ENCODE results near the gene GNG4. TPM values are rescaled to one million over a fixed set of nuclear protein-coding genes. Genes with fewer than 3 reads are reported as not detected.

The GNG4 gene
- 0.28 TPM for polyA plus RNA-seq (ENCODE audit: insufficient read length)

- peak; percentile 22 for DNase-seq
These were observed at the start of gene GNG4 for GRCh38 chr1:235649368-235650163. Gene GNG4 (minus strand): TSS chr1:235649784. CDS start chr1:235583838, 65,946 bp downstream.

- DNase-seq, result no peak
These were observed 47.9 kb upstream of the GNG4 start for GRCh38 chr1:235697508-235697907.

- no peak for DNase-seq
These were observed 39.8 kb upstream of the GNG4 start for GRCh38 chr1:235689356-235689755.

GRCh38 chr1:235688096-235688495 is 38.5 kb upstream of the GNG4 start:
- DNase-seq, result no peak

- DNase-seq, result no peak
These were observed 34.1 kb upstream of the GNG4 start for GRCh38 chr1:235683653-235684052.

GRCh38 chr1:235682216-235682615 is 32.6 kb upstream of the GNG4 start:
- DNase-seq, result no peak

DNA sequence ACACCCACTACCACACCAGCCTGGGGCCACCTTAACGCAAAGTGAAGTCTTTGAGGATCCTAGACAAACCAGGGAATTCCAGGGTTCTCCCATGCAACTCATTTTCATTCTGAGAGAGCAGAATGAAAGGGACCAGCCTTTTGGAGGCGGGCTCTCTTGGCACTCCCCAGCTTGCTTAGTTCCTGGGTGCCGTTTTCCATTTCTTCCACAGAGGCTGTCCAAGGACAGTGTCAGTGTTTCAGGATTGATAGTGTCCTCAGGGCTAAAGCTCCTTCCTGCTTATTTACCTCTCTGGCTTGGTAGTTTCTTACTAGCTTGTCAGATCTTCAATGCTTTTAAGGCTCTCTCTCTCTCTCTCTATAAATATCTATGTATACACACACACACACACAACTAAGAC is 30.1 kb upstream of the GNG4 start:
- DNase-seq, result no peak

DNA sequence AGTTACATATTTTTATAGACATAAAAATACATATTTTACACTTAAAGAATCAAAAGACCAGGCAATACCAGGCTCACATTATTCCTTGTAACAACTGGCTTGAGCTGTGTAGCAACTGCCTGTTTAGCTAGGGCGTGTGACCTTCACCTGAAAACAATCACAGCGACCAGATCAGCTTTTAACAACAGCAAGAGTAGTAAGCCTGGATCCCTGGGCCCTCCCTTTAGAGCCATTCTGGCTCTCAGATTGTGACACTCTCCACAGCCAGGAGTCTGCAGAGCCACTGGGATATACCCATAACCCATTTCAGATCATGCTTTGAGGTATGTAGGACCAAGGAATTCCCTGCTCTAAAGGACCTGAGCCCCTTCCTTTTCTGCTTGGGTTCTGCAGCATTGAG is 29.4 kb upstream of the GNG4 start:
- no peak for DNase-seq

- no peak for DNase-seq
These were observed 25.7 kb upstream of the GNG4 start for GRCh38 chr1:235675152-235675890.

DNA sequence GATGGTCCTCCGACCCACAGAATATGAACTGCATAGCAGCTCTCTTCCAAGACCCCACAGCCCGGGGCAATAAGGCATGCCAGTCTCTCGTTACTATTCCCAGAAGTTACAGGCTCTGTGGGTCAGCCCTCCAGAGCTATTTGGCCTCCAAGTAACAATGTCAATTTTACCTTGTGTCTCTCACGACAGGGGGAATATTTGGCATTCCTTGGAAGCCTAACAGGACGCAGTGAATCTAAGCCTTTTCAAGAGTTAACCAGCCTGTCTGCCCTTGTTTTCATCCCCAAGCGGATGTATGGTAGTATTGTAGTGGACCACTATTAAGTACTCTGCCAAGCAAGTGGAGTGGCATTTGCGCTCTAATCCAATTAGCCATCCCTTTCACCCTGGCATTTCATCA is 24.4 kb upstream of the GNG4 start:
- no peak for DNase-seq

- no peak for DNase-seq
These were observed 22.4 kb upstream of the GNG4 start for GRCh38 chr1:235671992-235672391.

- DNase-seq, result no peak
These were observed 20.7 kb upstream of the GNG4 start for GRCh38 chr1:235670157-235670776.

DNA sequence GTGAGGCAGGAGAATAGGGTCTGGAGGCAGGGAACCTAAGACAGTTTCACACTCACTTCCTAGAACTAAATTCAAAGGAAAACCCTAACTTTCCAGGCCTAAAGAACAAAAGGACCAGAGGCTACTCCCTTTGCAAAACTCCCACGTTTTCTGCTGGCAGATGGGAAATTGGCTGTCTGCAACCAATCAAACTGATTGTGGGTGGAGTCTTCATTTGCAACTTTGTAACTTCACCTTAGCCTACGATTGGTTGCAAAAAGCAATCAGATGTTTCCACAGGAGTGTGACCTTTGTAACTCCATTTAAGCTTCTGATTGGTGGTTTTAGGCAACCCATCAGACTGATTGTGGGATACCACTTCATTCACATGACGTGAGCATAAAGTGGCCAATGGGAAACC is 19.7 kb upstream of the GNG4 start:
- DNase-seq, result no peak

GRCh38 chr1:235663628-235664027 is 14.0 kb upstream of the GNG4 start:
- DNase-seq, result no peak

- no peak for DNase-seq
These were observed 12.0 kb upstream of the GNG4 start for GRCh38 chr1:235661568-235661967.

GRCh38 chr1:235659186-235659771 is 9.7 kb upstream of the GNG4 start:
- DNase-seq, result no peak

DNA sequence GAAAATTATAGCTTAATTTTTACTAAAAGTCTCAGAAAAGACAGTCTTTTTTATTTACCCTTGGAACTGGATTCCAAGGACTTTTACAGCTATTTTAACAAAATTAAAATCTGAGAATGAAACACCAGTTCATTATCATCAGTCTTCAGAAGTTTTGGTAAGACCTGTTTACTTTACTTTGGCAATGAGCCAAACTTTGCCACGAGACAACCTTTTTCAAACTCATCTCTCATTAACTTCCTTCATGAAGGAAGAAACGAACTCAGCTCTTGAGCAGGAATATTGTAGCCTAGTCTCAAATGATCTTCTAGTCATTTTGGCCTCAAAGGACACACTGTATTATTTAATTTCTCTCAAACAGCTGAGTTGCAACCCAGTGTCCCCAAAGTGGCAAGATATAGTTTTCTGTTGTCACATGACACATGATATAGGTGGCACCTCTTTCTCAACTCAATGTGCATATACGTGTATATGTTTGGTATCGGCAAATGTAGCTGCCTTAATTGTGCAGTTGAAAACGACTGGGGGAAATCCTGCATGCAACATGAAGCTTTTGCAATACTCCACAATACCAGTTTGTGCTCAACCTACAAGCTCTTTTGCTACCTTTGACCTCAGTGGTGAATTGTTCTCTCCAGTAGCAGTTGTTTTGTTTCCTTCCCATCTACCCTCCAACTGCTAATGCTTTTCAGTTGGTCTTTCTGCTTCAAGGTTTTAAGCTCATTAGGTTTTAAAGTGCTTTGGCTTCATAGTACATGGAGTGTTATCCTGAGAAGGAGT is 8.4 kb upstream of the GNG4 start:
- no peak for DNase-seq

DNA sequence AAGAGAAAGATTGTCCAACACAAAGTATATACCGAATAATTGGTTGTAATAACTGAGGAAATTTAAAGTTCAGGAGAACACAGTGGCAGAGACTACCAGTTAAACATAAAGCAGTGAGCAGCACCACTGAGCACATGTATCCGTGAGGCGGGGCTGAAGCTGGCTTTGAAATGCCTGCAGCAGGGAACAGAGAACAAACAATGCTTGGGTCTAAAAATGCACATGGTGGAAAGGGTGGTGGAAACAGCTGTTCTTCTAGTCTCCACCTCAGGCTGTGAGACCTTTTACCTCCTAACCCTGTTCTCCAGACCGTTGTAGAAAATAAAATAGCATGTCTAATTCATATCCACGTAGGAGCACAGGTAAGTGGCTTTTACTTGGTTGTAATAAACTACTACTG is 7.7 kb upstream of the GNG4 start:
- DNase-seq, result no peak

GRCh38 chr1:235652364-235652763 is 2.8 kb upstream of the GNG4 start:
- DNase-seq, result no peak

DNA sequence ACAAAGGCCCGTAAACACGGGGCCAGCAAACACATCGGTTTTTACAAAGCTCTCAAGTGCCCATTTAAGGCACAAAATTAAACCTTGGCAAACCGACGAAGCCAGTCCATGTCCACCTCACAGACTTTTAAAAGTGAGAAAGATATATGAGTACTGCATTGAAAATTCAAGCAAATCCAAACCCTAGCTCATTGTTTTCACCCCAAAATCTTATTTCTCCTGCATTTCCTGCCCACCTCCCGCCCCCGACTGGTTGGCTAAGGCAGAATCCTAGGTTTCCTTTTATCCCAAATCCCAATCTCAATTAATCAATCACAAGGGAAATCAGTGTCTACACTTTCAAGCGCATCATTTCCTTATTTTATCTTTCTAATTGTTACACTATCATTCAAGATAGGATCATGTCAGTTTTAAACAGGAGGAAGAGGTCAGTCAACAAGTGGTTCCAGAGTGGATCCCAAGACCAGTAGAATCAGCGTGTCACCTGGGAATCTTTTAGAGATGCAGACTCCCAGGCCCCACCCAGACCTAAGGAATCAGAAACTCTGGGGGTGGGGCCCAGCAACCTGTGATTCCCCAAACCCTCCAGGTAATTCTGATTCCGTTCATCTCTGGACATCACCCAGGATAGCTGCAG is 1.7 kb upstream of the GNG4 start:
- DNase-seq, result no peak

DNA sequence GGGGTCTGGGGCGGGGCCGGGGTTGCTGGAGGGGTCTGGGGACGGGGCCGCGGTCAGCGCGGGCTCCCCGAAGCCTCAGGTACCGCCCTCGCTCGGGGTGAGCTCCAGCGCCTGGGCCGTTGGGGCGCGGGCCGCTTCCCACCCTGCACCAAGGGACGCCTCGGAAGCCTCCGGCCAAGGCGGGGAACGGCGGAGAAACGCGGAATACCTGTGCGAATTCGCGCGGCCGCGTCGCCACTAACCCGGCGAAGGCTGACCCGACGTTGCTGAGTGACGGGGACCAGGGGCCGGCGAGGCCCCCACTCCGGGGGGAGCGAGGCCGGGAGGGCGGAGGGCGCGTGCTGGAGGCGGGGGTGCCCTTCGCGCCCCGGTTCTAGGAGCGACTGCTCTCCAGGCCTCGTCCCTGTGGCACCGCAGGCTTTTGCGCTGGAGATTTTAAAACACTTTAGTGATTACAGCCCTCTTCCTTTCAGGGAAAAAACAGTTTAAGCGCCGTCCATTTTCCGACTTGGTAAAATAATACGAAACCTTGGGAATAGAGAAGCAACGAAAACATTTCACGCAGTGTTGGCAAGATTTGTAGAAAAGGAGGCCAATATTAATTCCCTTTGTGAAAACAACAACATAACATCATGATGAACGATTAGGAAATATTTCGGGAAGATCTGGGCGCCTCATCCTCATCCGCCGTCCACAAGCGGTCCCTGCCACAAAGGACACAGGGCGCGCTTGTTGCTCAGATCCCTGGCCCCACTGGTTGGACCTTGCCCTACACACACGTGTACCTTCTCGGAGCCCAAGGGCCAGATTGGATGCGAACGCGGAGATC is 971 bp upstream of the GNG4 start:
- no peak for DNase-seq

Data from hindlimb muscle (tissue), 1 donor.